Mammary epithelial cell (primary cell): ENCODE measurements around the gene PPM1L.

ENCODE experiments used
- CTCF ChIP-seq, 2 donors: IDR thresholded peaks in 1 of 2; conservative IDR thresholded peaks in 1 of 2; 2 replicates each; pipeline ENCODE4 v1.5.1; 2011 to 2012; ENCODE audit warnings: inconsistent platforms in 2 of 2, low read length in 2 of 2, mild to moderate bottlenecking in 2 of 2, control low read depth in 1 of 2, low read depth in 1 of 2; ENCODE audit not compliant: insufficient read depth in 1 of 2; ENCODE audit errors: extremely low read depth in 1 of 2
- EZH2 ChIP-seq: IDR thresholded peaks from 2 replicates; pipeline ENCODE4 v1.6.1; 2012; ENCODE audit warnings: low read length, inconsistent platforms, borderline replicate concordance

GRCh38 chr3:160825311-160825800, 69.3 kb downstream of the PPM1L start:
- TF ChIP-seq CTCF (conservative IDR thresholded peaks at IDR 0.05 in 1 of 2, IDR thresholded peaks at IDR 0.05 in 1 of 2; ENCODE audit: extremely low read depth in 1 of 2, insufficient read depth in 1 of 2, low read depth in 1 of 2, low read length in 2 of 2) (no peak), EZH2 (no peak)
